K562 (cell line): Measurements from ENCODE around the gene SRPK3. TPM values are rescaled to one million over a fixed set of nuclear protein-coding genes. Genes with fewer than 3 reads are reported as not detected.

Experiments
- ATF2 ChIP-seq: sonication (generic); formaldehyde crosslinking; IDR thresholded peaks from 2 replicates; pipeline ENCODE4 v1.8.1; 2022; ENCODE audit warnings: missing genetic modification reagents
- ELF4 ChIP-seq: fragments of 450-650 bp; formaldehyde crosslinking; IDR thresholded peaks from 2 replicates; pipeline ENCODE4 v1.4.0; 2022; ENCODE audit warnings: missing genetic modification characterization
- JUNB ChIP-seq: fragments of 450-650 bp; formaldehyde crosslinking; conservative IDR thresholded peaks from 2 replicates; pipeline ENCODE4 v1.4.0; 2020; ENCODE audit warnings: mild to moderate bottlenecking
- PKNOX1 ChIP-seq: fragments of 450-650 bp; IDR thresholded peaks from 2 replicates; pipeline ENCODE4 v1.6.1; 2016
- RCOR1 ChIP-seq, 2 experiments: IDR thresholded peaks; 2 replicates each; pipeline ENCODE4 v1.6.1; 2012; ENCODE audit warnings: low read depth in 2 of 2, low read length in 2 of 2, borderline replicate concordance in 1 of 2, improper control_type of control experiment in 1 of 2
- TAF7 ChIP-seq: fragments of 450-650 bp; IDR thresholded peaks from 2 replicates; pipeline ENCODE4 v1.6.1; 2016; ENCODE audit warnings: missing genetic modification characterization, missing compliant biosample characterization
- TBL1XR1 ChIP-seq, 2 experiments: IDR thresholded peaks; 2 replicates each; pipeline ENCODE4 v1.6.1; 2012; ENCODE audit warnings: improper control_type of control experiment in 2 of 2, low read length in 2 of 2, mild to moderate bottlenecking in 1 of 2
- TSC22D4 ChIP-seq: fragments of 450-650 bp; IDR thresholded peaks from 2 replicates; pipeline ENCODE4 v1.6.1; 2016; ENCODE audit warnings: missing genetic modification characterization, missing biosample characterization, control low read depth
- U2AF1 ChIP-seq: fragments of 200-400 bp; formaldehyde crosslinking; optimal IDR thresholded peaks from 2 replicates; pipeline ENCODE3; 2017; ENCODE audit warnings: mild to moderate bottlenecking, low read depth, low read length, moderate library complexity
- ZHX1 ChIP-seq: fragments of 150-350 bp; conservative IDR thresholded peaks from 2 replicates; pipeline ENCODE4 v1.6.1; 2014; ENCODE audit warnings: low read length
- ZNF586 ChIP-seq: fragments of 450-650 bp; formaldehyde crosslinking; conservative IDR thresholded peaks from 2 replicates; pipeline ENCODE4 v1.4.0; 2020; ENCODE audit warnings: mild to moderate bottlenecking, moderate library complexity
- ZNF695 ChIP-seq: fragments of 450-650 bp; formaldehyde crosslinking; IDR thresholded peaks from 2 replicates; pipeline ENCODE4 v1.4.0; 2020; ENCODE audit warnings: mild to moderate bottlenecking, moderate library complexity
- polyA plus RNA-seq, 8 experiments: library from polyadenylated mRNA; depleted of rRNA in 4 of 8; stranded (reverse) in 5 of 8; unstranded in 3 of 8; fragments of >200 nt; fragmentation: Nextera tagmentation in 2 of 8; fragmentation: Illumina TruSeq in 1 of 8; extraction: Ambion mirVana in 2 of 8; extraction: Trizol in 1 of 8; gene quantifications; 2 replicates each; pipeline versions ENCODE4 v1.2.1 to v1.2.3, GENCODE V29; 2011 to 2014; ENCODE audit warnings: inconsistent platforms in 1 of 8, missing spikeins in 1 of 8
- total RNA-seq, 7 experiments: library from RNA; depleted of rRNA in 6 of 7; stranded (reverse); fragments of >200 nt in 6 of 7; fragmentation: Illumina TruSeq in 2 of 7; extraction: Trizol in 2 of 7; gene quantifications; 2 replicates each; pipeline versions ENCODE4 v1.2.1 to v1.2.3, GENCODE V29; 2011 to 2021; ENCODE audit warnings: low replicate concordance in 1 of 7
- TF ChIP-seq, protein P1 (sequence below): fragments of 250-450 bp; sonication (Bioruptor Pico); IDR thresholded peaks from 2 replicates; pipeline ENCODE4 v1.4.0; 2020
- TF ChIP-seq, protein P2 (sequence below): fragments of 450-650 bp; formaldehyde crosslinking; IDR thresholded peaks from 2 replicates; pipeline ENCODE4 v1.4.0; 2020; ENCODE audit warnings: mild to moderate bottlenecking, moderate library complexity

The SRPK3 gene
- total and polyA plus RNA-seq, 9 of the 15 experiments (the other 6 are each of a cell fraction or from before 2014, with no cell fraction given): 0.01 to 0.09 (median 0.04) TPM; not detected in 2

- TF ChIP-seq ATF2: no peak
- no peak for TF ChIP-seq ZNF695 (CRISPR knock-in tag)
- no peak for TF ChIP-seq TBL1XR1 (IDR thresholded peaks at IDR 0.05; ENCODE audit: low read length in 2 of 2)
- peak; percentile 98 for TF ChIP-seq PKNOX1
- peak; percentile 89 for TF ChIP-seq TAF7 (tag)
- peak in 1 of 2 experiments; percentile 48; a peak in 1 of 4 replicates for TF ChIP-seq RCOR1 (IDR thresholded peaks at IDR 0.05; ENCODE audit: borderline replicate concordance in 1 of 2, low read depth in 2 of 2, low read length in 2 of 2)
- peak; percentile 52 for TF ChIP-seq U2AF1
- no peak for TF ChIP-seq ZNF586 (CRISPR knock-in tag)
- no peak for TF ChIP-seq TSC22D4
- TF ChIP-seq ZHX1: peak; percentile 23; the same call in 1 of the 2 replicates
- TF ChIP-seq, protein P1, sequence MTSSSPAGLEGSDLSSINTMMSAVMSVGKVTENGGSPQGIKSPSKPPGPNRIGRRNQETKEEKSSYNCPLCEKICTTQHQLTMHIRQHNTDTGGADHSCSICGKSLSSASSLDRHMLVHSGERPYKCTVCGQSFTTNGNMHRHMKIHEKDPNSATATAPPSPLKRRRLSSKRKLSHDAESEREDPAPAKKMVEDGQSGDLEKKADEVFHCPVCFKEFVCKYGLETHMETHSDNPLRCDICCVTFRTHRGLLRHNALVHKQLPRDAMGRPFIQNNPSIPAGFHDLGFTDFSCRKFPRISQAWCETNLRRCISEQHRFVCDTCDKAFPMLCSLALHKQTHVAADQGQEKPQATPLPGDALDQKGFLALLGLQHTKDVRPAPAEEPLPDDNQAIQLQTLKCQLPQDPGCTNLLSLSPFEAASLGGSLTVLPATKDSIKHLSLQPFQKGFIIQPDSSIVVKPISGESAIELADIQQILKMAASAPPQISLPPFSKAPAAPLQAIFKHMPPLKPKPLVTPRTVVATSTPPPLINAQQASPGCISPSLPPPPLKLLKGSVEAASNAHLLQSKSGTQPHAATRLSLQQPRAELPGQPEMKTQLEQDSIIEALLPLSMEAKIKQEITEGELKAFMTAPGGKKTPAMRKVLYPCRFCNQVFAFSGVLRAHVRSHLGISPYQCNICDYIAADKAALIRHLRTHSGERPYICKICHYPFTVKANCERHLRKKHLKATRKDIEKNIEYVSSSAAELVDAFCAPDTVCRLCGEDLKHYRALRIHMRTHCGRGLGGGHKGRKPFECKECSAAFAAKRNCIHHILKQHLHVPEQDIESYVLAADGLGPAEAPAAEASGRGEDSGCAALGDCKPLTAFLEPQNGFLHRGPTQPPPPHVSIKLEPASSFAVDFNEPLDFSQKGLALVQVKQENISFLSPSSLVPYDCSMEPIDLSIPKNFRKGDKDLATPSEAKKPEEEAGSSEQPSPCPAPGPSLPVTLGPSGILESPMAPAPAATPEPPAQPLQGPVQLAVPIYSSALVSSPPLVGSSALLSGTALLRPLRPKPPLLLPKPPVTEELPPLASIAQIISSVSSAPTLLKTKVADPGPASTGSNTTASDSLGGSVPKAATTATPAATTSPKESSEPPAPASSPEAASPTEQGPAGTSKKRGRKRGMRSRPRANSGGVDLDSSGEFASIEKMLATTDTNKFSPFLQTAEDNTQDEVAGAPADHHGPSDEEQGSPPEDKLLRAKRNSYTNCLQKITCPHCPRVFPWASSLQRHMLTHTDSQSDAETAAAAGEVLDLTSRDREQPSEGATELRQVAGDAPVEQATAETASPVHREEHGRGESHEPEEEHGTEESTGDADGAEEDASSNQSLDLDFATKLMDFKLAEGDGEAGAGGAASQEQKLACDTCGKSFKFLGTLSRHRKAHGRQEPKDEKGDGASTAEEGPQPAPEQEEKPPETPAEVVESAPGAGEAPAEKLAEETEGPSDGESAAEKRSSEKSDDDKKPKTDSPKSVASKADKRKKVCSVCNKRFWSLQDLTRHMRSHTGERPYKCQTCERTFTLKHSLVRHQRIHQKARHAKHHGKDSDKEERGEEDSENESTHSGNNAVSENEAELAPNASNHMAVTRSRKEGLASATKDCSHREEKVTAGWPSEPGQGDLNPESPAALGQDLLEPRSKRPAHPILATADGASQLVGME (CRISPR knock-in tag): no peak
- TF ChIP-seq JUNB (CRISPR knock-in tag): no peak
- TF ChIP-seq, protein P2, sequence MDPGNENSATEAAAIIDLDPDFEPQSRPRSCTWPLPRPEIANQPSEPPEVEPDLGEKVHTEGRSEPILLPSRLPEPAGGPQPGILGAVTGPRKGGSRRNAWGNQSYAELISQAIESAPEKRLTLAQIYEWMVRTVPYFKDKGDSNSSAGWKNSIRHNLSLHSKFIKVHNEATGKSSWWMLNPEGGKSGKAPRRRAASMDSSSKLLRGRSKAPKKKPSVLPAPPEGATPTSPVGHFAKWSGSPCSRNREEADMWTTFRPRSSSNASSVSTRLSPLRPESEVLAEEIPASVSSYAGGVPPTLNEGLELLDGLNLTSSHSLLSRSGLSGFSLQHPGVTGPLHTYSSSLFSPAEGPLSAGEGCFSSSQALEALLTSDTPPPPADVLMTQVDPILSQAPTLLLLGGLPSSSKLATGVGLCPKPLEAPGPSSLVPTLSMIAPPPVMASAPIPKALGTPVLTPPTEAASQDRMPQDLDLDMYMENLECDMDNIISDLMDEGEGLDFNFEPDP (CRISPR knock-in tag): no peak
- TF ChIP-seq ELF4 (CRISPR knock-in tag): no peak
Observed at GRCh38 chrX:153794018-153794896, 13.4 kb downstream of the SRPK3 start, which contains the start of the genes IDH3G and SSR4 (continued).
